KBM-7 (cell line): ENCODE measurements around the gene TOMM20.
A peak's percentile ranks its signal among the peaks of the same experiment; 100 is the strongest.
"Not testable (repeated sequence)": the region's sequence is repeated elsewhere in the genome, so short reads cannot be mapped to it uniquely, and the experiment has no call there.

Experiments used
- DNase-seq: peaks from one replicate; pipeline ENCODE4 v3.0.0-alpha.2; 2015
- in situ Hi-C: fragments of 300-500 bp; cut with MboI; formaldehyde crosslinking; loops from 2 replicates; pipeline ENCODE4 v1.14.3; 2020; ENCODE audit warnings: low sequenced_read_pairs, low pct_unique_long_range_greater_than_20kb, mixed read lengths

Gene TOMM20

GRCh38 chr1:235073968-235074522 lies 54.6 kb downstream of the TOMM20 start:
- in situ Hi-C loops: no loop called here
- no peak for DNase-seq

DNA sequence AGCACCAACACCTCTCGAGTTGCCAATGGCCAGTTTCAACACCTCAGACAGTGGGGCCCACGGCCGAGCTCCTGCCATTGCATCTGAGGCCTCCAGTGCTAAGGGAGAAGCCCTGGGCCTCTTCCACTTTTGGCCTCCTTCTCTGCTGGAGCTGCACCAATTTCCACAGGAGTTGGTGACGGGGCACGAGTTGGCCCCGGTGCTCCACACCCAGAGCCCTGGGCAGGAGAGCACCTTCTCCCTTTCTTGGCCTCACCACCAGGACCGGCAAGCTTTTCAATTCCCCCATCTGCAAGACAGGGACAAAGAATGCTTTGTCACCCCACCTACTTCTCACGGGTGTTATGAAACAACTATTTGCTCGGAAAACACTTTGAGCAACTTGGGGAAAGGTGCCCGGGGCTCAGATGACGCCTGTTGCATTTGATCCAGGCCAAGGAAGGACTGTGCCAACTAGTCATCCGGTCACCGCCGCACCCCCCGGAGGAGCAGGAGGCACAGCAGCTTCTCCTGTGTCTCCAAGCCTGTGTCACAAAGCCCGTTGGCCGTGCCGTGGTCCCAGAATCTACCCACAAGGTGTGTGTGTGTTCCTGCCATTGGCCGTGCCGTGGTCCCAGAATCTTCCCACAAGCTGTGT lies 55.2 kb downstream of the TOMM20 start:
- in situ Hi-C loops: no loop called here
- DNase-seq: no peak

- DNase-seq, in situ Hi-C loops: not testable (repeated sequence)
These were observed 56.1 kb downstream of the TOMM20 start for GRCh38 chr1:235072577-235072976.

DNA sequence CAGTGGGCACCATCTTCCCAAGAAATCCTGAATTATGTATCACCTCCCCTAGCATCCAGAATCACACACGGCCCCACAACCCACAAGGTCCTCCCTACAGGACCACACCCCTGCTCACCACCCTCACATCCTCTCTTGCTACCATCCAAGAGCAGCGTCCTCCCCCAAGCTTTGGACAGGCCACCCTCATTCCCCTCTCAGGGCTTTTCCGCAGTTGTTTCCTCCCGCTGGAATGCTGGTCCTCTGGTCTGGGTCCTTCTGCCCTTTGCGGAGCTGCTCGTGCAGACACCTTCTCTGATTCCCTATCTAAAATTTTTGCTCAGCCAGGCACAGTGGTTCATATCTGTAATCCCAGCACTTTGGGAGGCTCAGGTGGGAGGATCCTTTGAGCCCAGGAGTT lies 56.5 kb downstream of the TOMM20 start:
- DNase-seq: no peak
- in situ Hi-C loops: no loop called here

- no peak for DNase-seq
- in situ Hi-C loops: no loop called here
These were observed 57.8 kb downstream of the TOMM20 start for GRCh38 chr1:235070819-235071218.

- in situ Hi-C loops: no loop called here
- DNase-seq: no peak
These were observed 58.8 kb downstream of the TOMM20 start for GRCh38 chr1:235069577-235070563.

DNA sequence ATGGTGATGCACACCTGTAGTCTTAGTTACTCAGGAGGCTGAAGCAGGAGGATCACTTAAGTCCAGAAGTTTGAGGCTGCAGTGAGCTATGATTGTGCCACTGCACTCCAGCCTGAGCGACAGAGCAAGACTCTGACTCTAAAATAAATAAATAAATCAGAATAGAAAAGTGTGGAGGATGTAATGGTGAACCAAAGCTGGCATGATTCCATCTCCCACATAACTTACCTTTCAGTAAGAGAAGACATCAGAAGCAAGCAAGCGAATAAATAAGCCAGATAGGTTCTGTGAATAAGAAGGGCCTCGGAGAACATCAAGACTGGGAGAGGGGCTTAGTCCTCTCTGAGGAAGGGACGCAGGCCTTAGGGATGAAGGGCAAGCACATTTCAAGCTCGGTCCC lies 59.5 kb downstream of the TOMM20 start:
- DNase-seq: no peak
- in situ Hi-C loops: no loop called here

GRCh38 chr1:235068158-235069121 lies 60.2 kb downstream of the TOMM20 start:
- in situ Hi-C loops: no loop called here
- DNase-seq: no peak

DNA sequence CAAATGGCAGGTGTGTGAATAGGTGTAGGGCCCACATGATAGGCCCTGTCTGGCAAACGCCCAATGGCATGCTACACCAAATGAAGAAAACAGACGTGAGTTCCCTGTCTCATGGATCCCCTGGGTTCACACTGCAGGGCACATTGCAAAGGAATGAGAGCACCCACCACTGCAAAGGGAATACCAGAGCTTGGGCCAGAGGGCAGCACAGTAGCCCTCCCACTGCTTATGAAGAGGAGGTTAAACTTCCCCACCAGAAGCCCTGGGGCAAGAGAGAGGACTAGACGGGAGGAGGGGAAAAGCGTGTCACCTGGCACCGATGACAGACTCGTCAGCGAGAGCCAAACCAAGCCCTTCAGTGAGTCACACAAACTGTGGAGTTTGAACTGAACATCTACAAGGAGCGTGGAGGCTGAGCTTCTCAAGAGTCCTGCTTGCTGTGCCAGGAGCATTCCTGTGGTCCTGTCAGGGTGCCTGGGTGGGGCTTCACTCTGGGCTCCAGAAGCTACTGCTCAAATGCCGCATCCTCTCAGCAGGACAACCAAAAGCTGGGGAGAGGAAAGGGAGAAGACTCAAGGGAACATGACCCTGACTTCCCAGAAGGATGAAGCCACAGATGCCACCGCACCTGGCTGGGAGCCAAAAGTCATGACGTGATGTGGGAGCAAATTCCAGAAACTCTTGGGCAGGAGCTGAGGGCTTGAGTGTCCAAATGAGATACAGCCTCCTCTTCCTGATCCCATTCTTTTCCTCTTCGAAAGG lies 61.1 kb downstream of the TOMM20 start:
- in situ Hi-C loops: no loop called here

GRCh38 chr1:235063068-235063765 lies 65.4 kb downstream of the TOMM20 start:
- peak; percentile 66 for DNase-seq
- in situ Hi-C loops: no loop called here

More for the DNA sequence above, 61.1 kb downstream of the TOMM20 start:
- DNase-seq: peak; percentile 66

DNA sequence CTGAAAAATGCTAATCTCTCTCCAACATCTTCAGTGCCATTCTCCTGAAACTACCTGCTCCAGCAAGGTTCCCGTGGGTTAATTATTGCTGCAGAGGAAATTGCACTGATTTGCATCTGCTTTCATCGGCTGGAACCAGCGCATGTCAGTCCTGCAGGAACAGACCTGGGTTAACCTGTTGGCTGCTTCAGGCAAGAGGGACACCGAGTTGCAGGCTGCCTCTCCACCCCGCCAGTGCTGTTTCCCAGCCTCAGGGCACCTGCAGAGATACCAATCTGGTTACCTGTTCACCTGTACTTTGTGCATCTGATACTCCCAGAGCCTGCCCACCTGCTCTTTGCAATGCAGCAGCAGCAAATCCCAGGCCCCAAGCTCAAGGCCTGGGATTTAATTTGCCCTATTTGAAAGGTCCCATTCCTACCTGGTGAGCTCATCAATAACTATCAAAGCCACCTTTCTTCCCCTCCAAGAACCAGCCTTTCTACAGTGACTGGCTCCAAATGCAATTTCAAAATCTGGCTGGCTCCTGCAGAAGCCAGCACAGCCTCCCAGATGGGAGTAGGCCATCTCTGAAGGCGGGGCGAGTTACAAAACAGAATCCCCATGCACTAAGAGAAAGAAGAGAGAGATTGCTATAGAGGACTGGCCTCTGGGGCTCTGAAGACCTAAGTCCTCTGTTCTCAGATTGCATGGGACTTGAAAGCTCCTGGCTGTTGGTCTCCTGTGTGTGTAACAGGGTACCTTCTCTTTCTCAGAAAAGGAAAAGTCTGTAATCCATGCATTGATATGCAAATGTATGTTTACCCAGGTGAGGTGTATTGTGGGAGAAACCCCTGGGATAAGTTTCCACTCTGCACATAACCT lies 67.8 kb downstream of the TOMM20 start:
- no peak for DNase-seq
- in situ Hi-C loops: no loop called here
